HG03039 (cell line): ENCODE results near the gene TRPM2.

ENCODE experiments used
- ATAC-seq: cut with Tn5 transposase; IDR thresholded peaks from one replicate; pipeline ENCODE4 v1.9.1; 2021; ENCODE audit warnings: mild to moderate bottlenecking, moderate library complexity; ENCODE audit not compliant: unreplicated experiment

TRPM2 gene

GRCh38 chr21:44439211-44439600, 85.8 kb downstream of the TRPM2 start:
- ATAC-seq, result no peak

DNA sequence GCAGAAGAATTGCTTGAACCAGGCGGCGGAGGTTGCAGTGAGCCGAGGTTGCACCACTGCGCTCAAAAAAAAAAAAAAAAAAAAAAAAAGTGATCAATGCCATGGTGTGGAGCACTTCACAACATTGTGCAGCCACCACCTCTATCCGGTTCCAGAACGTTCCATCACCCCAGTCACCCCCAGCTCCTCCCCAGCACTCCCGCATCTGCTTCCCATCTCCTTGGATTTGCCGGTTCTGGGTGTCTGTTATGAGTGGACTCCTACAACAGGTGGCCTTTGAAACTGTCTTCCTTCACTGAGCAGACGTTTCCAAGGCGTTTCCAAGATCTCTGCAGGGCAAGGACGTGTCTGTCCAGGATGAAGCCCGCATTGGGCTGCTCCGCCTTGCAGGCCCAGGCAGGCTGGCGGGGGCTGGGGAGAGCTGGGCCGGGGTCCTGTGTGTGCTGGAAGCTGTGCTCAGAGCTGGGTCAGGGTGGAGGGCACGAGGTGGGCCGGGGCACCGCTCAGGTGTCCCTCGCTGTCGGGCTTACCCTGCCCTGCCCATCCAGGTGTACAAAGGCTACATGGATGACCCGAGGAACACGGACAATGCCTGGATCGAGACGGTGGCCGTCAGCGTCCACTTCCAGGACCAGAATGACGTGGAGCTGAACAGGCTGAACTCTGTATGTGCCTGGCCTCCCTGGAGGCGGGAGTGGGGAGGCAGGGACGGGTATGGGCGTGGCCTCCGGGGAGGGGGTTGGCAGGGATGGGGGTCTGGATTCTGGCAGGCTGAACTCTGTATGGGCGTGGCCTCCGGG, 87.0 kb downstream of the TRPM2 start:
- no peak for ATAC-seq

GRCh38 chr21:44441041-44441400, 87.6 kb downstream of the TRPM2 start:
- ATAC-seq, result no peak

- no peak for ATAC-seq
These were observed 88.3 kb downstream of the TRPM2 start for GRCh38 chr21:44441581-44442265.

DNA sequence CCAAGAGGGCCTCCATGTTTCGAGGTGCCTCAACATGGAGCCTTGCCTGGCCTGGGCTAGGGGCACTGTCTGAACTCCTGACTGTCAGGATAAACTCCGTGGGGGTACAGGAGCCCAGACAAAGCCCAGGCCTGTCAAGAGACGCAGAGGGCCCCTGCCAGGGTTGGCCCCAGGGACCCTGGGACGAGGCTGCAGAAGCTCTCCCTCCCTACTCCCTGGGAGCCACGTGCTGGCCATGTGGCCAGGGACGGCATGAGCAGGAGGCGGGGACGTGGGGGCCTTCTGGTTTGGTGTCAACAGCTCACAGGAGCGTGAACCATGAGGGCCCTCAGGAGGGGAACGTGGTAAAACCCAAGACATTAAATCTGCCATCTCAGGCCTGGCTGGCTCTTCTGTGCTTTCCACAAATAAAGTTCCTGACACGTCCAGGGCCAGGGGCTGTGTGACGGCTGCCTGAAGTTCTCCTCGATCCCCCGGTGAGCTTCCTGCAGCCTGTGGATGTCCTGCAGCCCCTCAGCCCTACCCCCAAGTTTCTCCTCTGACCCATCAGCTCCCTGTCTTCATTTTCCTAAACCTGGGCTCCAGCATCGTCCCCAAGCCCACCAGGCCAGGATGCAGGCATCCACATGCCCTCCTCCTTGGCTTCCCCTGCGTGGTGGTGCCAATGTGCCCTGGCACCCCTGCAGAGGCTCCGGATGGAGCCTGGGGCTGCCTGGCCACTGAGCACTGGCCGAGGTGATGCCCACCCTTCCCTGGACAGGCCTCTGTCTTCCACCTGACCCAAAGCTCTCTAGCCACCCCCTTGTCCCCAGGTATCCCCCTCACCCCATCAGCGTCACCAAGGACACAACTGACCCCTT, 89.1 kb downstream of the TRPM2 start:
- ATAC-seq, result no peak

- no peak for ATAC-seq
These were observed 90.0 kb downstream of the TRPM2 start for GRCh38 chr21:44443291-44443890.

GRCh38 chr21:44443891-44444285, 90.5 kb downstream of the TRPM2 start:
- ATAC-seq, result no peak

DNA sequence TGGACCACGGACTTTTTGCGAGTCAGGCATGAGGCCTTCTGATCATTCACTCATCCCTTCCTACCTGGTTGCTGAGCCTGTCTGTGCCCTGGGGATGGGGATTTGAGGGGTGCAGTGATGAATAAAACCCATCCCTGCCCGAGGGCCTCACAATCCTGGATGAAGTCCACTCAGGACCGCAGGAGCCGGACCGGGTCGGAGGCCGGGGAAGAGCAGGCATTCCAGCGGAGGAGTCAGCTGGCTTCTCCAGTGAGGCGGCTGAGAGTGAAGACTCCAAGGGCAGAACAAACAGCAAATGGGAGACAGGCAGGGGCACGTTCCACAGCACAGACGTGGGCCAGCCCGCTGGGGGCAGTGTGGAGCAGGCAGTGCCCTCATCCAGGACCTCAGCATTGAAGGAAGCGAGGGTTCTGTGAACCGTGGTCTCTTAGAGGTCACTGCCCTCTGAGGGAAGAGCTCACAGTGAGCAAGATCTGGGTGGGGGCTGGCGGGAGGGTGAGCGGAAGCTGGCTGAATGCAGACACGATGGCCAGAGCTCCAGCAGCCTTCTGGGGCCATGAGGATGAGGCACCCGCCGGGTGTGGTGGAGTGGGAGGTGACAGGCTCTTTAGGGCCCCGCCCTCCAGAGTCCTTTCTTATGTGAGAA, 91.0 kb downstream of the TRPM2 start:
- no peak for ATAC-seq

DNA sequence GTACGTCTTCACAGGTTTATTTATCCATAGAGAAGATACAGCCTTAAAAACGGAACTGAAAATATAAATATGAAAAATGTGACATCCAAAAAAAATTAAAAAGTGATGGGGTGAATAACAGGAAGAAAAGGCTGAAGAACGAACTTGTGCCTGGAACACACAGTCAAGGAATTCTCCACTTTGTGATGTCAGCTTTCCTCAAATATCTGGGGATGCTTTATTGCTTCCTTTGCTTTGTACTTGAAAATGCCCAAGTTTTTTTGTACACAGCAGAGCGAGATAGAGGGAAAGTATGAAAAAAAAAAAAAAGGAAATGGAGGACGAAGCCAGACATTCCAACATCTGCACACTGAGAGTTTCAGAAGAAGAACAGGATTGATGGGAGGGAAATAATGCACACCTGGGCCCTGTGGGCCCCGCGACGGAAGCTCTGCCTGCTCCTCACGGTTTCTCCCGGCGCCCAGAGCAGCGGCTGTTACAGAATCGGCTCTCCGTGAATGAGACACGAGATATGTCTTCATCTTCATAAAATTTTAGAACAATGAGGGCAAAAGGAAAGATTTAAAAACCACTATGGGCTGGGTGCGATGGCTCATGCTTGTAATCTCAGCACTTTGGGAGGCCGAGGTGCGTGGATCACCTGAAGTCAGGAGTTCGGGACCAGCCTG, 91.9 kb downstream of the TRPM2 start:
- ATAC-seq, result no peak

GRCh38 chr21:44448651-44449131, 95.3 kb downstream of the TRPM2 start:
- ATAC-seq, result no peak

GRCh38 chr21:44449473-44450363, 96.3 kb downstream of the TRPM2 start:
- ATAC-seq, result no peak

DNA sequence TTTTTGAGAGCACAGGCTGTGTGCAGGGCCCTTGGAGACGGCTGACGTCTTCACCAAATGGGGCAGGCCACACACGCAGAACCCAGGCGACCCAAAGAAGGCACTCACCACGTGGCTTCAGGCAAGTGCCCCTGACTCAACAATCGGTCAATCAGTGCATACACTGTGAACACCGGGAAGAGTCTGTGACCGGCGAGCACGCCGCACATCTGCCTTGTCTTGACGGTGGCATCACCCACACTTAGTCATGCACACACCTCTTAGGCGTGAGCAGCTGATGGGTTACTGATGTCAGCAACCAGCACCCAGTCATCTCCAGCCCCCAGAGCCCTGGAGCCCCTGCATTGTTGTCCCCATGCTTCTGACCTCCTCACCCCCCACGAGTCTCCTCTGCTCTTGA, 97.0 kb downstream of the TRPM2 start:
- ATAC-seq, result no peak

DNA sequence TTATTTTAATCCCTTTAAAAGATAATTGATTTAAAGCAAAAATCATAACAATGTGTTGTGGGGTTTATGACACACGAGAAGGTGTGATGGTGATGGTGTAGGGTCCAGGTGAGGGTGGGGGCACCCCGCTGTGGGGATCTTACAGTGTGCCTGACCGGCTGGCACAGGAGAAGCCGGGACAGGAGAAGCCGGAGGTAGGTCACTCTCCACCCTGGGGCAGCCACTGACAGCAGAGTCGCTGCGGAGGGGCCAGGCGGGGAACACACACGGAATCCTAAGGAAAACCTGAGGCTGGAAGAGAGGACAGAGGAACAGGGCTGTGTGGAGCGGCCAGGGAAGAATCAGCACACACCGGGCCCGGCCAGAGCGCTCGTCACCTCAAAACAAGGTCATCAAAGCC, 97.6 kb downstream of the TRPM2 start:
- no peak for ATAC-seq

DNA sequence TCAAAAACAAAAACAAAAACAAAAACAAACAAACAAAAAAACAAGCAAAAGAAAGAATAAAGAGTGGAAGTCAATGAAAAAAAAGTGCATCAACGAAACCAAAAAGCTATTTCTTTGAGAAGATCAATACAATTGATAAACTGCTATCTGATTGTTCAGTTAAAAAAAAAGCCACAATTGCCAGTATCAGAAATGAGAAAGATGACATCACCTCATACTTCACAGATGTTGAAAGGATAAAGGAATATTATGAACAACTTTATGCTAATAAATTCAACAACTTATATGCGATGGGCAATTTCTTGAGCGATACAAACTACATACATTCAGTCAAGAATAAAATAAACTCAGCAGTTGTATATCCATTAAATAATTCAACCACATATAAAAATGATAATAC, 99.7 kb downstream of the TRPM2 start:
- ATAC-seq, result no peak

GRCh38 chr21:44454058-44454457, 100.6 kb downstream of the TRPM2 start:
- no peak for ATAC-seq

DNA sequence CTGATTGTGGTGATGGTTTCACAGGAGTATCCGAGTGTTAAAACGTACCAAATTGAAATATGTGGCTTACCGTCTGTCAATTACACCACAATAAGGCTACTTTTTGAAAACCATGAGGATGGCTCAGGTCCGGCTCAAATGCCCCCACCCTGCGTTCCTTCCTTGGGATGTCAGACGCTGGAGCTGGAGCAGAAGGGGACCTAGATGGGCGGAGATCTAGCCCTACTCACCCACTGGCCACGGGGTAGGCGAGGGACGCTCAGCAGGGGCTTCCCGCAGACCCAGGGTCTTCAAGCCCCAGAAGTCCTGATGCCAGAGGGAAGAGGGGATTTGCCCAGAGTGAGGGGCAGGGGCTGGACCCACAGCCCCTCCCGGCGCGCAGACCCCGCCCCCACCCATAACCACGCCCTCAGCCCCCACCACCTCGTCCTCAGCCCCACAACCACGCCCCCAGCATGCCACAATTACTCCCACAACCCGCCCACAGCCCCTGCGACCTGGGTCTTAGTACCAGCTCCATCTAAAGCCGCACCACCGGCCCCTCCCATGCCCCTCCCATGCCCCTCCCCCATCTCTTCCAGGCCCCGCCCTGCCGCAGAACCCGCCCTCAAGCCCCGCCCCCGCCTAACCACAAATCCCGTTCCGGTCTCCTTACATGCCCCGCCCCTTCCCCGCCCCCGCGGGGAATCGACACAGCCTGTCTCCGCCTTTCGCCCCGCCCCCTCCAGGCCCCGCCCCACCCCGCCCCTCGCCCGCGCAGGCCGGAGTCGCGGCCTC, 101.5 kb downstream of the TRPM2 start, which contains the start of gene LRRC3:
Gene LRRC3 (plus strand): TSS at position 764 of the 777 bp plus-strand sequence. CDS start 1,135 bp downstream, outside the sequence.
- ATAC-seq, result peak; percentile 41

- ATAC-seq, result peak; percentile 24
These were observed 102.2 kb downstream of the TRPM2 start for GRCh38 chr21:44455524-44456213.
